GM12874 (cell line): Measurements from ENCODE around the gene PIGS.

ENCODE experiments used
- CTCF ChIP-seq: IDR thresholded peaks from 2 replicates; pipeline ENCODE4 v1.5.1; 2011; ENCODE audit warnings: low read depth, mild to moderate bottlenecking, control low read depth, low read length, moderate library complexity; ENCODE audit not compliant: insufficient read depth

The PIGS gene

DNA sequence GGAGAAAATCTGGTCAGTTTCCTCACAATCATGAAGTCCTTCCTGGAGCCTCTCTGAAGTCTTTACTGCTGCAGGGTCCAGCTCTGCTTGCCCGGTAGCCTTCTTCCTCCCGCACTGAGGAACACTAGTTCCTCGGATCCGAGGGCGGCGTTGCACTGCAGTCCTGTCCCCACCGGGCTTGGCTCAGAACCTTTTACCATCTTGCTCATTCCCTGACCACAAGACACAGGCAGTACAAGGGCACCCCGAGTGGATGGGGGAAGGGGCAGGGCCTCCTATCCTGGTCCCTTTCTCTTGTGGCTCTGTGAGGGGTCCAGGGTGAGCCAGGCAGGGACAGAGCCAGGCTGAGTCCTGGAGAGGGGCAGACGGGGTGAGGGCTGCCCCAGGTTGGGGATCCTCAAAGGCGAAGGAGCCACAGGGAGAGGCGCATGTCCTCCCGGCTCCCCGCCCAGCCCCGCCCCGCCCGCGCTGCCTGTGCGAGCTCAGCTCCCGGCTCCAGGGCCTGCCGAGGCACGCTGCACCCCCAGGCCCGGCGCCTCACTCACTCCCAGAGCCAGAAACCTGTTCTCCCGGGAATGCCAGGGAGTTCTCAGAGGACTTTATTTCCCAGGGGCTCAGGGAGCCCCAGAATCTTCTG, 63.6 kb downstream of the PIGS start:
- no peak for TF ChIP-seq CTCF

- no peak for TF ChIP-seq CTCF
These were observed 64.4 kb downstream of the PIGS start for GRCh38 chr17:28506763-28507487.

DNA sequence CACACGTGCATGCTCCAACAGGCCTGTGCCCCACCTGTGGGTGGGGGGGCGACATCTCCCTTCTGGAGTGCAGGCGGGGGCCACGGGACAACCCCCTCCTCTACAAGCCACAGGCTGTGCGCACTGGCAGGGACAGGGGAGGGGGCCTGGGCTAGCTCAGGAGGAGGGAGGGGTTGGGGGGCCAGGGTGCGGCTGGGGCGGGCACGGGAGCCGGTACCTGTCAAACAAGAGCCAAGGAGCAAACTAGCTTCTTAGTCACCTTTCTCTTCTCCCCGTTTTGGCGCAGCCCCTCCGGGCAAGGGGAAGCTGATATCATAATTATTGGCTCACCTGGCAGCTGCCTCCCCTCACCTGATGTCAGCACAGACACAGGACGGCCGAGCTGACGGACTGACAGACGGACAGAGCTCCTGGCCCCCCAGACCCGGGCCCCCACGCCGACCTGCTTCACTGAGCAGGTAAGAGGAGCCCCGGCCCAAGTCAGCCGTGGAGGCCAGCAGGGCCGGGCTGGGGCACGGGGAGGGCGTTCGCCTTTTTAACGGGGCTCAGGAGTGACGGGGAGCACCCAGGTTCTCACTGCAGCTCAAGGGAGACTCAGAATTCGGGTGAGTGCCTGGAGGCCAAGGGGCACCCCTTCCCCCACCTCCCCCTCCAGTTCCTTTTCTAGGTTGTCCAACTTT, 65.2 kb downstream of the PIGS start, which contains the start of gene FOXN1:
TSS of gene FOXN1 (plus strand) at position 363 of the 680 bp plus-strand sequence. CDS start 17,622 bp downstream, outside the sequence.
- no peak for TF ChIP-seq CTCF

- no peak for TF ChIP-seq CTCF
These were observed 67.9 kb downstream of the PIGS start for GRCh38 chr17:28503420-28503819.
